H1 (cell line): Measurements from ENCODE around the gene MYO16. TPM values are rescaled to one million over a fixed set of nuclear protein-coding genes. Genes with fewer than 3 reads are reported as not detected.
A peak's percentile ranks its signal among the peaks of the same experiment; 100 is the strongest.

ENCODE experiments used
- CTCF ChIA-PET: fragments of 300-600 bp; sonication (Branson Sonifier 250); formaldehyde crosslinking; loops from one replicate; lab custom pipeline; 2021; ENCODE audit not compliant: partially characterized antibody; lab: Charles Lee
- POLR2A ChIA-PET: fragments of 300-600 bp; sonication (Branson Sonifier 250); formaldehyde crosslinking; loops from one replicate; lab custom pipeline; 2021; ENCODE audit warnings: inconsistent platforms; ENCODE audit not compliant: partially characterized antibody; lab: Charles Lee
- DNase-seq, 2 experiments: peaks; one replicate each; pipeline versions ENCODE4 v3.0.0 to v3.0.0-alpha.2; 2010 to 2022; ENCODE audit warnings: low spot score in 2 of 2, low read depth in 1 of 2, mixed read lengths in 1 of 2
- FAIRE-seq: peaks from 2 replicates; lab custom pipeline; 2011; peaks lifted over from hg19 to GRCh38; lab: Jason Lieb, UNC
- H2AFZ ChIP-seq: 2 replicates; pipeline ENCODE4 v1.8.1; 2012; ENCODE audit warnings: low read length, inconsistent platforms
- H2AK5ac ChIP-seq: 2 replicates; pipeline ENCODE4 v1.6.1; 2013; ENCODE audit warnings: low read depth, low read length
- H2BK120ac ChIP-seq: replicated peaks from 2 replicates; pipeline ENCODE3; 2013; ENCODE audit warnings: low read depth, low read length, inconsistent platforms
- H2BK12ac ChIP-seq: 2 replicates; pipeline ENCODE4 v1.6.1; 2013; ENCODE audit warnings: low read depth, low read length
- H2BK15ac ChIP-seq: 2 replicates; pipeline ENCODE4 v1.6.1; 2013; ENCODE audit warnings: low read length
- H2BK20ac ChIP-seq: 2 replicates; pipeline ENCODE4 v1.6.1; 2013; ENCODE audit warnings: low read length
- H2BK5ac ChIP-seq: 2 replicates; pipeline ENCODE4 v1.6.1; 2013; ENCODE audit warnings: low read depth, low read length
- H3K14ac ChIP-seq: 2 replicates; pipeline ENCODE4 v1.6.1; 2013; ENCODE audit warnings: inconsistent platforms; ENCODE audit not compliant: insufficient read length
- H3K18ac ChIP-seq: 2 replicates; pipeline ENCODE4 v1.6.1; 2013; ENCODE audit warnings: low read length; ENCODE audit errors: extremely low read depth
- H3K23ac ChIP-seq: 2 replicates; pipeline ENCODE4 v1.6.1; 2013; ENCODE audit warnings: inconsistent platforms; ENCODE audit not compliant: insufficient read length
- H3K23me2 ChIP-seq: 2 replicates; pipeline ENCODE4 v1.6.1; 2013; ENCODE audit warnings: low read depth, low read length
- H3K27ac ChIP-seq: 2 replicates; pipeline ENCODE4 v1.6.1; 2011; ENCODE audit warnings: low read depth, low read length, inconsistent platforms
- H3K27me3 ChIP-seq, 4 experiments: replicated peaks in 1 of 4; 1 replicate in 1 of 4; 2 replicates in 3 of 4; pipeline versions ENCODE4 v1.6.1 to v1.8.1; 2011 to 2013; ENCODE audit warnings: low read length in 3 of 4, mild to moderate bottlenecking in 3 of 4, inconsistent platforms in 2 of 4, mixed read lengths in 2 of 4, moderate library complexity in 1 of 4; ENCODE audit not compliant: control insufficient read depth in 3 of 4, insufficient read depth in 3 of 4; ENCODE audit errors: extremely low read depth in 1 of 4
- H3K36me3 ChIP-seq, 4 experiments: 2 replicates each; pipeline versions ENCODE4 v1.6.1 to v1.8.1; 2011 to 2013; ENCODE audit warnings: mild to moderate bottlenecking in 4 of 4, low read length in 3 of 4, moderate library complexity in 2 of 4, control low read depth in 1 of 4, inconsistent platforms in 1 of 4; ENCODE audit not compliant: insufficient read depth in 4 of 4, control insufficient read depth in 2 of 4
- H3K4ac ChIP-seq: replicated peaks from 2 replicates; pipeline ENCODE3; 2013; ENCODE audit warnings: low read length, low read depth, mixed read lengths, inconsistent platforms; ENCODE audit not compliant: insufficient read length
- H3K4me1 ChIP-seq, 4 experiments: replicated peaks in 1 of 4; 1 replicate in 1 of 4; 2 replicates in 3 of 4; pipeline versions ENCODE4 v1.6.1 to v1.8.1; 2011 to 2013; ENCODE audit warnings: low read length in 3 of 4, inconsistent platforms in 2 of 4, mixed read lengths in 1 of 4; ENCODE audit not compliant: insufficient read depth in 4 of 4, control insufficient read depth in 3 of 4
- H3K4me2 ChIP-seq, 2 experiments: 2 replicates each; pipeline versions ENCODE4 v1.6.1 to v1.8.1; 2011 to 2013; ENCODE audit warnings: low read depth in 2 of 2, low read length in 2 of 2, control low read depth in 1 of 2, inconsistent platforms in 1 of 2, mild to moderate bottlenecking in 1 of 2; ENCODE audit not compliant: insufficient read depth in 1 of 2
- H3K4me3 ChIP-seq, 4 experiments: fragments of 200-600, 300-600 bp in 1 of 4; sonication (generic), shearing (Covaris generic), sonication (Bioruptor Twin) in 1 of 4; 2 replicates each; pipeline versions ENCODE4 v1.5.1 to v1.8.1; 2011 to 2016; ENCODE audit warnings: low read length in 4 of 4, low read depth in 3 of 4, control low read depth in 2 of 4, inconsistent platforms in 2 of 4, mild to moderate bottlenecking in 2 of 4, mixed read lengths in 1 of 4, moderate library complexity in 1 of 4; ENCODE audit not compliant: insufficient read depth in 2 of 4; ENCODE audit errors: extremely low read depth in 1 of 4
- H3K56ac ChIP-seq: replicated peaks from 2 replicates; pipeline ENCODE3; 2013; ENCODE audit warnings: low read depth, mild to moderate bottlenecking, mixed read lengths, low read length, inconsistent platforms; ENCODE audit not compliant: insufficient read length
- H3K79me1 ChIP-seq: 2 replicates; pipeline ENCODE4 v1.6.1; 2013; ENCODE audit warnings: low read depth, low read length, control low read depth
- H3K79me2 ChIP-seq, 2 experiments: 2 replicates each; pipeline versions ENCODE4 v1.6.1 to v1.8.1; 2012 to 2013; ENCODE audit warnings: low read length in 2 of 2, mild to moderate bottlenecking in 2 of 2, inconsistent platforms in 1 of 2; ENCODE audit not compliant: insufficient read depth in 2 of 2, control insufficient read depth in 1 of 2
- H3K9ac ChIP-seq, 4 experiments: replicated peaks in 1 of 4; 1 replicate in 1 of 4; 2 replicates in 3 of 4; pipeline versions ENCODE4 v1.6.1 to v1.8.1; 2011 to 2013; ENCODE audit warnings: low read depth in 3 of 4, low read length in 3 of 4, control low read depth in 2 of 4, mild to moderate bottlenecking in 2 of 4, moderate library complexity in 2 of 4, inconsistent platforms in 1 of 4; ENCODE audit errors: extremely low read depth in 1 of 4
- H3K9me3 ChIP-seq, 2 experiments: 2 replicates each; pipeline versions ENCODE4 v1.6.1 to v1.8.1; 2012 to 2013; ENCODE audit warnings: mild to moderate bottlenecking in 2 of 2, moderate library complexity in 2 of 2, control low read depth in 1 of 2, inconsistent platforms in 1 of 2, low read depth in 1 of 2, low read length in 1 of 2, mixed read lengths in 1 of 2; ENCODE audit not compliant: insufficient read depth in 2 of 2
- H4K20me1 ChIP-seq, 2 experiments: replicated peaks in 1 of 2; 2 replicates each; pipeline versions ENCODE3 to v1.8.1; 2011 to 2013; ENCODE audit warnings: inconsistent platforms in 2 of 2, low read length in 2 of 2, mild to moderate bottlenecking in 1 of 2; ENCODE audit not compliant: insufficient read depth in 2 of 2, control insufficient read depth in 1 of 2
- H4K5ac ChIP-seq: 2 replicates; pipeline ENCODE4 v1.6.1; 2013; ENCODE audit warnings: low read length, low read depth, mixed read lengths, inconsistent platforms; ENCODE audit not compliant: insufficient read length
- H4K8ac ChIP-seq: 2 replicates; pipeline ENCODE4 v1.8.0; 2013; ENCODE audit warnings: mild to moderate bottlenecking, moderate library complexity, low read length, inconsistent platforms; ENCODE audit not compliant: insufficient read depth; ENCODE audit errors: extremely low read depth
- H4K91ac ChIP-seq: replicated peaks from 2 replicates; pipeline ENCODE3; 2013; ENCODE audit warnings: low read length, mixed read lengths, inconsistent platforms; ENCODE audit not compliant: insufficient read length
- WGBS, 2 experiments: shearing (Covaris generic) in 1 of 2; methylation state at CpG; one replicate each; pipeline versions ENCODE4 v1.1.6 to v1.1.7; 2013 to 2015; ENCODE audit warnings: low lambda C conversion rate in 2 of 2, mixed read lengths in 2 of 2, inconsistent platforms in 1 of 2, low coverage in 1 of 2, missing lambda C conversion rate in 1 of 2; ENCODE audit not compliant: insufficient replicate concordance in 2 of 2, insufficient coverage in 1 of 2, insufficient read length in 1 of 2; ENCODE audit errors: extremely low coverage in 1 of 2, missing lambda C conversion rate in 1 of 2; 5-methylcytosine and 5-hydroxymethylcytosine counted together
- polyA plus RNA-seq, 7 experiments: library from polyadenylated mRNA; depleted of rRNA in 3 of 7; stranded (reverse) in 5 of 7; unstranded in 2 of 7; fragments of >200 nt in 5 of 7; fragments of 200-250 nt in 2 of 7; gene quantifications; 1 replicate in 5 of 7; 2 replicates in 1 of 7; 4 replicates in 1 of 7; pipeline versions ENCODE4 v1.2.1 to v1.2.3, GENCODE V29; 2011 to 2013; ENCODE audit warnings: missing spikeins in 2 of 7, mixed read lengths in 2 of 7
- total RNA-seq: library from RNA; stranded (reverse); fragmentation: NEBNext Ultra II Directional; extraction: Animal tissue kit (Norgen Biotek cat#: 25700); gene quantifications from 2 replicates; pipeline ENCODE4 v1.2.1, GENCODE V29; 2021

MYO16 gene
- total and polyA plus RNA-seq, 2 of the 8 experiments (the other 6 are each of a cell fraction or from before 2014, with no cell fraction given), result 0.02 to 0.22 TPM

- H3K27ac ChIP-seq, result no peak overlapping the region
- H3K23ac ChIP-seq, result no peak overlapping the region
- H4K5ac ChIP-seq, result no peak overlapping the region
- H3K9ac ChIP-seq, result no peak overlapping the region
- no peak overlapping the region for H3K4me2 ChIP-seq
- H3K27me3 ChIP-seq, result no peaks in the 10 kb centered on the region
- no peak overlapping the region for H3K4me3 ChIP-seq
- H2BK120ac ChIP-seq, result no peak overlapping the region
- no peak overlapping the region for H3K56ac ChIP-seq
- no peak overlapping the region for H4K8ac ChIP-seq
- H2BK20ac ChIP-seq, result no peak overlapping the region; the same call in 1 of the 2 replicates
- H2BK15ac ChIP-seq, result no peak overlapping the region
- no peak overlapping the region for H3K18ac ChIP-seq
- DNase-seq (no peak), FAIRE-seq (no peak)
- CTCF ChIA-PET, result interaction anchor here (0.7 to 1.6 kb wide), 6 partner anchors 28 to 119 kb away, joined by 3 to 5 read pairs (median 3); no protein-coding TSS in a partner anchor
- POLR2A ChIA-PET, result no interaction called here
- no peaks in the 10 kb centered on the region for H3K36me3 ChIP-seq
- 0 out of 2 replicates have a peak overlapping the region, but pooled peaks have one; percentile 3 for H2AK5ac ChIP-seq
- H2BK5ac ChIP-seq, result no peak overlapping the region
- H3K4ac ChIP-seq, result no peak overlapping the region
- 74% methylated on average over 3 of the region's 3 CpGs; no CpG with 5 or more reads in 1 of the 2 experiments for whole genome bisulfite sequencing, 2 experiments
- H4K91ac ChIP-seq, result no peak overlapping the region
- H4K20me1 ChIP-seq, result no peaks in the 10 kb centered on the region
- no peaks in the 10 kb centered on the region for H3K4me1 ChIP-seq
- H3K79me1 ChIP-seq, result no peaks in the 10 kb centered on the region
- H3K9me3 ChIP-seq, result 0 out of 4 replicates have a peak, but pooled peaks cover 0 to 3% of the 10 kb centered on the region in 2 experiments
- H3K79me2 ChIP-seq, result no peaks in the 10 kb centered on the region
- peak overlapping the region; percentile 35; the same call in 1 of the 2 replicates for H2BK12ac ChIP-seq
- no peaks in the 10 kb centered on the region for H3K23me2 ChIP-seq
- H3K14ac ChIP-seq, result no peak overlapping the region
- no peak overlapping the region; the same call in 1 of the 2 replicates for H2AFZ ChIP-seq
Measured at GRCh38 chr13:108776650-108777049, 147.2 kb downstream of the MYO16 start.
